ENCODE results near the gene DEF6.
A peak's percentile ranks its signal among the peaks of the same experiment; 100 is the strongest.
"Not testable (repeated sequence)": the region's sequence is repeated elsewhere in the genome, so short reads cannot be mapped to it uniquely, and the experiment has no call there.

Gene DEF6

DNA sequence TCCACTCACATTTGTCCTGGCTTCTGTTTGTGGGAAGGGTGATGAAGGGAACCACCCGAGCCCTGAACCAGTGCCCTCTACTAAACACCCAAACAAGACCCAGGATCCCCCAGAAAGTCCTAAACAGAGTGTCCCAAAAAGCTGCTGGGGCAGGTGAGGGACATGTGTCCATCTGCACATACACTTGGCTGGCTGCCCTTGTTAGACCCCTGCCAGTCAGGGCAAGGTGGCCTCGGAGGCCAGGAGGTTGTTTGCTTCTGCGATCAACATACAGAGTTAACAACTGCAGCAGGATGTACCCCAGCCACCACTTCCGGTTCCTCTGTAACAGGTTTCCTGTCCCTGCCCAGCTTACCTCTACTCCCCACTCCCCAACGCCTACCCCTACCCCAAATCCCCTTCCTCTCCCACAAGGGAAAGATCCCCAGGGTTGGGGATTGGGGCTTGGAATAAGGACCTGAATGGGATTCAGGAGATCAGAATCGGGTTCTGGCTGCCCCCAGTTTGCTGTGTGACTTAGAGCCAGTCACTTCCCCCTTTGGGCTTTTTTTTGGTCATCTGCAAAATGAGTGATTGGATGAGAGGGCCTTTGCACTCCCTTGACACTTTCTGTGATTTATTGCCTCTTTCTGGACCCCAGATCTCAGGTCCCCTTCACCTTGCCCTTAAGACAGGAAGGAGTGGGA lies 13.9 kb downstream of the DEF6 start:
- no peak for FAIRE-seq

- FAIRE-seq: no peak
Observed at GRCh38 chr6:35312076-35312800, 14.6 kb downstream of the DEF6 start.

GRCh38 chr6:35312807-35313206 lies 15.2 kb downstream of the DEF6 start:
- FAIRE-seq: no peak

DNA sequence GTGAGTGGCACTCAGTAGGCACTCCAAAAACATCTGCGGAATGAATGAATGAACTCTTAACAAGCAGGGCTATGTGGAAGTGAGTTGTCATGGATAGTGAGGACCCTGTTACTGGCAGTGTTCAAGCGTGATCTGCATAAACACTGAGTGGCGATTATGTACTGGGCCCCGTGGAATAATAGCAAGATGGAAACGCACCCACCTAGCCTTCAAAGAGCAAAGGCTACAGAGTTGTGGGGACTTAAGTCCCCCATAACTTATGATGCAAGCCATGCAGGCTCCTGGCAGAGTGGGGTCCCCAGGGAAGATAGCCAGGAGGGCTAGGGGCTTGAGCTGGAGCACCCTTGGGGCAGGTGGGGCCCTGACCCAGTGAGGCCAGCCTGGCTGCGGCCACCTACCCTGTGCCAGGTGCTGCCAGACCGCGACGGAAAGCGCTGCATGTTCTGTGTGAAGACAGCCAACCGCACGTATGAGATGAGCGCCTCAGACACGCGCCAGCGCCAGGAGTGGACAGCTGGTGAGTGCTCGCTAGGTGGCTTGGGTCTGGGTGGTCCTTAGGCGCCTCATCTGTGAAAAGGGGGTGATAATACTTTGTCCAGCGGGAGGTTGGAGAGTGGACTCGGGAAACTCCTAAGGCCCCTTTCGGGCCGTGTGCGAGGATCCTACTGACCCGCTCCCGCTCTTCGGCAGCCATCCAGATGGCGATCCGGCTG lies 20.0 kb downstream of the DEF6 start:
- no peak for FAIRE-seq

DNA sequence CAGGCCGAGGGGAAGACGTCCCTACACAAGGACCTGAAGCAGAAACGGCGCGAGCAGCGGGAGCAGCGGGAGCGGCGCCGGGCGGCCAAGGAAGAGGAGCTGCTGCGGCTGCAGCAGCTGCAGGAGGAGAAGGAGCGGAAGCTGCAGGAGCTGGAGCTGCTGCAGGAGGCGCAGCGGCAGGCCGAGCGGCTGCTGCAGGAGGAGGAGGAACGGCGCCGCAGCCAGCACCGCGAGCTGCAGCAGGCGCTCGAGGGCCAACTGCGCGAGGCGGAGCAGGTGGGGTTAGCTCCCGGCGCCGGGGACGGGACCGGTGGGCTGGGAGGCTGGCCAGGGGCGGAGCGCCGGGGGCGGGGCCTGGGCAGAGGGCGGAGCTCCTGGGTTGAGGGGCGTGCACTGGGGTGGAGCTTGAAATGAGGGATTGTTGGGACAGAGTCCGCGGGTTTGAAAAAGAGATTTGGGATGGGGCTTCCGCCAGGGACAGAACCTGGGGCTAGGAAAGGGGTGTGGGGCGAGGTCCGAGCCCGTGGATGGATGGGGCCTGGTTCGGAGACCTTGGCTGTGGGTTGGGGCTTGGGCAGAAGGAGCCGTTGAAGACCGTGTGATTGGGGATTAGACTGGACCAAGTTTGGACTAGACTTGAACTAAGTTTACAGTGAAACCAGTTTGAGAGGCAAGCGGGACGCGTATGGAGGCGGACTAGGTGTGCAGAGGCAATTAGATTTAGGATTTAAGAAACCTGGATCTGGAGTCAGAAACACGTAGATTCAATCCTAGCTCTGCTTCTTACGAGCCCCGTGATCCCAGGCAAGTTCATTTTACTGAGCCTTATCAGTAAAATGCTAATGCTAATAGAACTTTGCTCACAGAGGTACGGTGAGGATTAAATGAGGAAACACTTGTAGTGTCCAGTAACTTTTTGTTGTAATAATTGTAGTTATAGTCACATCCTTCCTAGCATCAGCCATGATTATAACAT lies 20.9 kb downstream of the DEF6 start:
- peak; percentile 17 for FAIRE-seq

DNA sequence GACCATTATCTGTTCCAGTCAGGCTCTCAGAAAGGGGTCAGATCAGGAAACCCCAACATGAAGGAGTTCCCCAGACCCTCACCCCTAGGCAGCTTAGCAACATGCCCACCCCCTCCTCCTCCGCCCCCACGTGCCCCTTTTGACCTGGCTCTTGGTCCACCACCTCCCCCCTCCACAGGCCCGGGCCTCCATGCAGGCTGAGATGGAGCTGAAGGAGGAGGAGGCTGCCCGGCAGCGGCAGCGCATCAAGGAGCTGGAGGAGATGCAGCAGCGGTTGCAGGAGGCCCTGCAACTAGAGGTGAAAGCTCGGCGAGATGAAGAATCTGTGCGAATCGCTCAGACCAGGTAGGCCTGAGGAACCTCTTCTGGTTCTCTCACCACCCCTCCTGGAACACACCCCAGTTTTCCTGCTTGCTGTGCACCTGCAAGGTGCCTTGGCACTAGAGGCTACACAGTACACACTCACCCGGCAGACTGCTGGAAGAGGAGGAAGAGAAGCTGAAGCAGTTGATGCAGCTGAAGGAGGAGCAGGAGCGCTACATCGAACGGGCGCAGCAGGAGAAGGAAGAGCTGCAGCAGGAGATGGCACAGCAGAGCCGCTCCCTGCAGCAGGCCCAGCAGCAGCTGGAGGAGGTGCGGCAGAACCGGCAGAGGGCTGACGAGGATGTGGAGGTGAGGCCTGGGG lies 21.9 kb downstream of the DEF6 start:
- FAIRE-seq: no peak

GRCh38 chr6:35320031-35320410 lies 22.4 kb downstream of the DEF6 start:
- no peak for FAIRE-seq

- no peak for FAIRE-seq
Observed at GRCh38 chr6:35321091-35321490, 23.5 kb downstream of the DEF6 start.

- no peak for FAIRE-seq
Observed at GRCh38 chr6:35327349-35328027, 29.9 kb downstream of the DEF6 start.

- no peak for FAIRE-seq
Observed at GRCh38 chr6:35328108-35328723, 30.6 kb downstream of the DEF6 start.

- FAIRE-seq: not testable (repeated sequence)
Observed at GRCh38 chr6:35328965-35329364, 31.3 kb downstream of the DEF6 start.

DNA sequence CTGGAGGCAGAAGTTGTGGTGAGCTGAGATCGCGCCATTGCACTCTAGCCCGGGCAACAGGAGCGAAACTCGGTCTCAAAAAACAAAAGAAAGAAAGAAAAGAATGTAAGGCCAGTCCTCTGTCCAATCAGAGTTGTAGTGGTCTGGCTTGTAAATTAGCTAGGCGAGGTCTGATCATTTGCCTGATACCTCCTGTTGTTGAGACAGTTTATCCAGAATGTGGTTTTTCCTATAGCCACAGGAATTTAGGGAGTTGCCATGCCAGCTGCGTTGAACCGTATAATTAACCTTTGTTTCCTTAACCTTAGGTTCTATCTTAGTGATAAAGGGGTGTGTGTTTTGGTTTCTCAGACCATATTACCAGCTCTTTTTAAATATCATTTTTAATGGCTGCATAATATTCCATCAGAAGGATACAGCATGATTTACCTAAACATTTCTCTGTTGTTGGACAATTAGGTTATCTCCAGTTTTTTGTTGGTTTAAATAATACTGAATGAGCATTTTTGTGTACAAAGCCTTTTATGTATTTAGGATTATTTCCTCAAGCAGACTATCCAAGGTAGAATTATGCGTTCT lies 33.0 kb downstream of the DEF6 start:
- FAIRE-seq: no peak

GRCh38 chr6:35332074-35332887 lies 34.7 kb downstream of the DEF6 start:
- not testable (repeated sequence) for FAIRE-seq

GRCh38 chr6:35341557-35341956 lies 43.9 kb downstream of the DEF6 start:
- FAIRE-seq: no peak

GRCh38 chr6:35342258-35343091 lies 44.9 kb downstream of the DEF6 start, which contains the start of gene PPARD:
PPARD (plus strand) TSS chr6:35342558; CDS start chr6:35411088, 68,530 bp downstream.
- peak; percentile 70 for FAIRE-seq

- no peak for FAIRE-seq
Observed at GRCh38 chr6:35343092-35343834, 45.6 kb downstream of the DEF6 start.

- no peak for FAIRE-seq
Observed at GRCh38 chr6:35343835-35344550, 46.4 kb downstream of the DEF6 start.
